Ectodermal cell (in vitro differentiated cells): Measurements from ENCODE around the gene JAG2.
"Not testable (repeated sequence)": the region's sequence is repeated elsewhere in the genome, so short reads cannot be mapped to it uniquely, and the experiment has no call there.

ENCODE experiments used
- H3K27ac ChIP-seq: 2 replicates; pipeline ENCODE4 v1.7.0; 2013; ENCODE audit warnings: mild to moderate bottlenecking, low read depth, low read length; ENCODE audit not compliant: insufficient read depth, poor library complexity, severe bottlenecking
- H3K27me3 ChIP-seq: 2 replicates; pipeline ENCODE4 v1.7.0; 2013; ENCODE audit warnings: mild to moderate bottlenecking, low read length; ENCODE audit not compliant: insufficient read depth, control insufficient read depth, poor library complexity, severe bottlenecking
- H3K36me3 ChIP-seq: one replicate; pipeline ENCODE4 v1.7.0; 2013; ENCODE audit warnings: low read length; ENCODE audit not compliant: control insufficient read depth, insufficient read depth
- H3K4me1 ChIP-seq: one replicate; pipeline ENCODE4 v1.7.0; 2013; ENCODE audit warnings: low read length; ENCODE audit not compliant: control insufficient read depth, insufficient read depth
- H3K4me3 ChIP-seq: 2 replicates; pipeline ENCODE4 v1.7.0; 2013; ENCODE audit warnings: low read depth, low read length, control low read depth; ENCODE audit not compliant: insufficient read depth
- H3K9me3 ChIP-seq: 2 replicates; pipeline ENCODE4 v1.7.0; 2013; ENCODE audit warnings: mild to moderate bottlenecking, low read length, moderate library complexity; ENCODE audit not compliant: control insufficient read depth
- WGBS, 2 experiments: methylation state at CpG; one replicate each; pipeline ENCODE4 v1.1.7; 2013; ENCODE audit warnings: missing lambda C conversion rate in 2 of 2; 5-methylcytosine and 5-hydroxymethylcytosine counted together

The JAG2 gene

GRCh38 chr14:105117257-105117646, 51.3 kb downstream of the JAG2 start:
- H3K4me3 ChIP-seq = no peak overlapping the region
- H3K4me1 ChIP-seq = no peaks in the 10 kb centered on the region
- WGBS, 2 experiments = 87 to 88% methylated on average over 2 of the region's 2 CpGs
- peaks cover 5% of the 10 kb centered on the region for H3K9me3 ChIP-seq
- H3K27ac ChIP-seq = no peak overlapping the region
- no peaks in the 10 kb centered on the region for H3K27me3 ChIP-seq
- no peaks in the 10 kb centered on the region for H3K36me3 ChIP-seq

- no peak overlapping the region for H3K27ac ChIP-seq
- H3K4me3 ChIP-seq = no peak overlapping the region
- 85 to 92% methylated on average over 12 of the region's 12 CpGs for WGBS, 2 experiments
- no peaks in the 10 kb centered on the region for H3K27me3 ChIP-seq
- H3K9me3 ChIP-seq = peaks cover 2% of the 10 kb centered on the region
- no peaks in the 10 kb centered on the region for H3K4me1 ChIP-seq
- no peaks in the 10 kb centered on the region for H3K36me3 ChIP-seq
Measured at GRCh38 chr14:105116451-105117256, 51.9 kb downstream of the JAG2 start.

GRCh38 chr14:105109243-105109642, 59.3 kb downstream of the JAG2 start:
- WGBS, 2 experiments = 94% methylated on average over 8 of the region's 8 CpGs
- H3K4me3 ChIP-seq, H3K36me3 ChIP-seq, H3K4me1 ChIP-seq, H3K9me3 ChIP-seq, H3K27me3 ChIP-seq, H3K27ac ChIP-seq: not testable (repeated sequence)

GRCh38 chr14:105108516-105108864, 60.1 kb downstream of the JAG2 start:
- Histone ChIP-seq H3K4me3 (no peak overlapping the region), H3K36me3 (no peaks in the 10 kb centered on the region), H3K4me1 (no peaks in the 10 kb centered on the region), H3K9me3 (no peaks in the 10 kb centered on the region), H3K27me3 (peaks cover 3% of the 10 kb centered on the region), H3K27ac (no peak overlapping the region)
- WGBS, 2 experiments = 89 to 92% methylated on average over 7 of the region's 7 CpGs

GRCh38 chr14:105107781-105108515, 60.6 kb downstream of the JAG2 start:
- H3K4me3 ChIP-seq = no peak overlapping the region
- no peaks in the 10 kb centered on the region for H3K36me3 ChIP-seq
- 85 to 88% methylated on average over 9 of the region's 9 CpGs for WGBS, 2 experiments
- H3K27me3 ChIP-seq = peaks cover 3% of the 10 kb centered on the region
- no peak overlapping the region for H3K27ac ChIP-seq
- no peaks in the 10 kb centered on the region for H3K4me1 ChIP-seq
- no peaks in the 10 kb centered on the region for H3K9me3 ChIP-seq

GRCh38 chr14:105107351-105107750, 61.2 kb downstream of the JAG2 start:
- Histone ChIP-seq H3K9me3 (no peaks in the 10 kb centered on the region), H3K36me3 (no peaks in the 10 kb centered on the region), H3K4me1 (no peaks in the 10 kb centered on the region), H3K27ac (no peak overlapping the region), H3K27me3 (peaks cover 3% of the 10 kb centered on the region), H3K4me3 (no peak overlapping the region)
- 90 to 94% methylated on average over 7 of the region's 7 CpGs for WGBS, 2 experiments

- H3K4me1 ChIP-seq = no peaks in the 10 kb centered on the region
- no peak overlapping the region for H3K4me3 ChIP-seq
- H3K9me3 ChIP-seq = no peaks in the 10 kb centered on the region
- H3K27ac ChIP-seq = no peak overlapping the region
- WGBS, 2 experiments = 86 to 90% methylated on average over 6 of the region's 7 CpGs
- peaks cover 3% of the 10 kb centered on the region for H3K27me3 ChIP-seq
- no peaks in the 10 kb centered on the region for H3K36me3 ChIP-seq
Measured at GRCh38 chr14:105105158-105105557, 63.4 kb downstream of the JAG2 start.

- WGBS, 2 experiments = 93 to 99% methylated on average over 3 of the region's 3 CpGs
Measured at GRCh38 chr14:105102893-105103292, 65.7 kb downstream of the JAG2 start.

GRCh38 chr14:105102361-105102870, 66.2 kb downstream of the JAG2 start:
- Histone ChIP-seq H3K27ac (no peak overlapping the region), H3K36me3 (no peaks in the 10 kb centered on the region), H3K9me3 (peaks cover 5% of the 10 kb centered on the region), H3K4me1 (no peaks in the 10 kb centered on the region), H3K27me3 (peaks cover 3% of the 10 kb centered on the region), H3K4me3 (no peak overlapping the region)
- WGBS, 2 experiments = 88 to 93% methylated on average over 7 of the region's 7 CpGs

More at GRCh38 chr14:105102893-105103292, 65.7 kb downstream of the JAG2 start:
- no peaks in the 10 kb centered on the region for H3K36me3 ChIP-seq
- H3K27me3 ChIP-seq = peaks cover 3% of the 10 kb centered on the region
- no peak overlapping the region for H3K4me3 ChIP-seq
- no peaks in the 10 kb centered on the region for H3K4me1 ChIP-seq
- peaks cover 5% of the 10 kb centered on the region for H3K9me3 ChIP-seq
- no peak overlapping the region for H3K27ac ChIP-seq

- H3K9me3 ChIP-seq = peaks cover 5% of the 10 kb centered on the region
- 89% methylated on average over 4 of the region's 4 CpGs for WGBS, 2 experiments
- H3K4me1 ChIP-seq = no peaks in the 10 kb centered on the region
- no peak overlapping the region for H3K4me3 ChIP-seq
- H3K27ac ChIP-seq = no peak overlapping the region
- peaks cover 3% of the 10 kb centered on the region for H3K27me3 ChIP-seq
- H3K36me3 ChIP-seq = no peaks in the 10 kb centered on the region
Measured at GRCh38 chr14:105100910-105101309, 67.7 kb downstream of the JAG2 start.
